Body of pancreas (tissue), 4 donors: ENCODE results near the gene POSTN.

ENCODE experiments used
- CTCF ChIP-seq, 7 experiments: fragments of 450-650 bp in 4 of 7; fragments of 200-600 bp in 3 of 7; sonication (generic) in 3 of 7; IDR thresholded peaks; one replicate each; pipeline ENCODE4 v1.5.1; 2016 to 2019; ENCODE audit warnings: antibody characterized with exemption in 7 of 7
- POLR2A ChIP-seq, 3 donors: fragments of 450-650 bp; IDR thresholded peaks; one replicate each; pipeline ENCODE4 v1.6.1; 2016; ENCODE audit warnings: antibody characterized with exemption in 3 of 3, mild to moderate bottlenecking in 2 of 3

GRCh38 chr13:37645181-37645740, 46.7 kb upstream of the POSTN start:
- no peak for TF ChIP-seq CTCF (IDR thresholded peaks at IDR 0.05)
- no peak for TF ChIP-seq POLR2A (IDR thresholded peaks at IDR 0.05)
